Thymus (tissue), 14 donors: ENCODE results near the gene ZNF202. TPM values are rescaled to one million over a fixed set of nuclear protein-coding genes. Genes with fewer than 3 reads are reported as not detected.

Source experiments
- DNase-seq, 9 donors: peaks; one replicate each; pipeline ENCODE4 v3.0.0-alpha.2; 2013; ENCODE audit warnings: low spot score in 9 of 9, low read depth in 6 of 9, missing footprints in 1 of 9
- H3K27ac ChIP-seq, 2 donors: one replicate each; pipeline ENCODE4 v1.5.1; 2013; ENCODE audit warnings: control low read depth in 1 of 2, low read depth in 1 of 2, low read length in 1 of 2, mild to moderate bottlenecking in 1 of 2, moderate library complexity in 1 of 2
- H3K27me3 ChIP-seq, 2 donors: one replicate each; pipeline ENCODE4 v1.5.1; 2013; ENCODE audit warnings: low read length in 1 of 2; ENCODE audit not compliant: control insufficient read depth in 2 of 2, insufficient read depth in 1 of 2
- H3K36me3 ChIP-seq, 2 donors: one replicate each; pipeline ENCODE4 v1.5.1; 2013; ENCODE audit warnings: low read length in 1 of 2, mild to moderate bottlenecking in 1 of 2, moderate library complexity in 1 of 2; ENCODE audit not compliant: control insufficient read depth in 2 of 2, insufficient read depth in 2 of 2
- H3K4me1 ChIP-seq, 2 donors: one replicate each; pipeline ENCODE4 v1.5.1; 2013; ENCODE audit warnings: low read length in 2 of 2; ENCODE audit not compliant: control insufficient read depth in 2 of 2, insufficient read depth in 2 of 2
- H3K4me3 ChIP-seq, 2 donors: one replicate each; pipeline ENCODE4 v1.5.1; 2013; ENCODE audit warnings: low read length in 2 of 2, control low read depth in 1 of 2, mild to moderate bottlenecking in 1 of 2
- H3K9me3 ChIP-seq, 2 donors: one replicate each; pipeline ENCODE4 v1.5.1; 2013; ENCODE audit warnings: low read length in 1 of 2, mild to moderate bottlenecking in 1 of 2; ENCODE audit not compliant: control insufficient read depth in 2 of 2, insufficient read depth in 1 of 2
- WGBS: extraction: QIAGEN DNeasy Blood & Tissue Kit; methylation state at CpG from one replicate; pipeline ENCODE4 v1.1.7; 2013; 5-methylcytosine and 5-hydroxymethylcytosine counted together
- long read RNA-seq, 10 donors: transcript quantifications; one replicate each; lab custom pipeline, GENCODE V29; 2026
- polyA plus RNA-seq: library from polyadenylated mRNA; stranded (reverse); fragments of 200-250 nt; gene quantifications from one replicate; pipeline ENCODE4 v1.2.3, GENCODE V29; 2013
- total RNA-seq: library from RNA; stranded (reverse); fragments of 120-200 nt; gene quantifications from one replicate; pipeline ENCODE4 v1.2.4, GENCODE V29; 2013
- donor health status: healthy.

The ZNF202 gene
- 5.7 TPM for total RNA-seq
- 10.7 TPM for polyA plus RNA-seq
- long read RNA-seq, donor 1 = 0 reads
- long read RNA-seq, donor 2 = 0 reads
- long read RNA-seq, donor 3 = 0 reads
- long read RNA-seq, donor 4 = 0 reads
- long read RNA-seq, donor 5 = 0 reads
- long read RNA-seq, donor 6 = 0 reads
- long read RNA-seq, donor 7 = 0 reads
- long read RNA-seq, donor 8 = 0 reads
- long read RNA-seq, donor 9 = 0 reads
- long read RNA-seq, donor 10 = 0 reads

DNA sequence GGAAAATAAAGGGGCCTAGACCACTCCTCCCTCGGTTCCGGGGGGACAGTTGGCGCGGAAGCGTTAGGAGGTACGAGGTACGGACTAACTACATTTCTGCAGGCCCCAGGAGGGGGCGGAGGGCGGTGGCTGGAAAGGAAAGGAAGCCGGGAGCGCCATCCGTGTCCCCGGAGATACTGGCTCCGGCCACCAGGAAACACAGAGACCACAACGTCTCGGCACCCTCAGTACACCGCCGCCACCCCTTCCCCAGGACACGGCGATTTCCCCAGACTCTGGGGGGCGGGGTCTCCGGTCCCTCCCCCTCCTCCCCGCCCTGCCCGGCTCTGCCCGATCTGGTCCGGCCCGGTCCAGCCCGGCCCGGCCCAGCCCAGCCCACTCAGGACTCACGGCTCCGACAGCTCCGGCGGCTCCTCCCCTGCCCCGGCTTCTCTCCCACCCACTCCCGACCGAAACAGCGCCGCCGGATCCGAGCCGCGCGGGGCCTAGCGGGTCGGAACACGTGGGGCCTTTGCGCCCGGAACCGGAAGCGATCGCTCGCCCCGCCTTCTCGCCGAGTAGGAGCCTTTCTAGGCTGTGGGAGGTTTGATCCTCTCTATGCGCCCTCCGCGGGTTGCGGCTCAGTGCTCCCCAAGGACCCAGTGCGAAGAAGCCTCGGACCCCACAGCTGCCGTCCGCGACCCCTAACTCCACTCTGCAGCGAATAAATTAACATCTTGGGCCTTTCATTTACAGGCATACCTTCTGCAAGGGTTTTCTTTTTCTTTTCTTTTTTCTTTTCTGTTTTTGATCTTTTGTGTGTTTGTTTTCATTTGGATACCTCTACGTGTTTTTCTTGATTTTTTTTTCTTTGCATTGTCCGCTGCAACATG, at the start of gene ZNF202:
Gene ZNF202 (minus strand): TSS at position 502 of the 872 bp plus-strand sequence. CDS start 10,772 bp downstream, outside the sequence.
- Histone ChIP-seq H3K36me3 (peaks cover 0 to 11% of the 10 kb centered on the region in 2 donors), H3K9me3 (no peaks in the 10 kb centered on the region), H3K27ac (peak within 1 kb of the TSS; percentile 56 to 79), H3K27me3 (no peaks in the 10 kb centered on the region), H3K4me3 (peak within 1 kb of the TSS; percentile 76 to 82), H3K4me1 (peaks cover 9 to 12% of the 10 kb centered on the region in 2 donors)
- DNase-seq = peak; percentile 76 to 94 (median 87)
- under 1% methylated on average over 67 of the region's 67 CpGs for WGBS

GRCh38 chr11:123783536-123783935, 42.1 kb upstream of the ZNF202 start:
- no peaks in the 10 kb centered on the region for H3K9me3 ChIP-seq
- no peak overlapping the region for H3K4me3 ChIP-seq
- H3K4me1 ChIP-seq = no peaks in the 10 kb centered on the region
- H3K27ac ChIP-seq = no peak overlapping the region
- 89% methylated on average over 1 of the region's 1 CpG for WGBS
- no peak for DNase-seq
- H3K36me3 ChIP-seq = no peaks in the 10 kb centered on the region
- no peaks in the 10 kb centered on the region for H3K27me3 ChIP-seq

DNA sequence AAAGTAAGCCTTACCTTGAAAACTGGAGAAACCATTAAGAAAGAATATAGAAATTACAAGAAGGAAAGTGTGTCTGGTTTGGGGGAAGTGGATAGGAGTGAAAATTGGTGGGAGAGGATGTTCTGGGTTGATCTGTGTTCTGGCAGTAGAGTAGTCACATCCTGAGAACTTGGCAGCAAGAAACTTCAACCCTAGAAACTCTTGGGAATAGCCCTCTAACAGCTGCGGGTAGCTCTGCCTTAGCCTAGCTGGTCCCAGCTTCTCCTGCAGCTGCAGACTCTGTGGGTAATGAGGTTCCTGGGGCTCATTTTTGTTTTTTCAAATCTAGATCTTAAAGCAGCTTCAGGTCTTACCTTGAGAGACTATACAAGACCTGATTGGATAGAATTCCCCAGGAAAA, 37.1 kb upstream of the ZNF202 start:
- 97% methylated on average over 1 of the region's 1 CpG for WGBS
- no peaks in the 10 kb centered on the region for H3K27me3 ChIP-seq
- DNase-seq = no peak
- H3K9me3 ChIP-seq = no peaks in the 10 kb centered on the region
- H3K4me3 ChIP-seq = no peak overlapping the region
- no peaks in the 10 kb centered on the region for H3K36me3 ChIP-seq
- no peak overlapping the region for H3K27ac ChIP-seq
- H3K4me1 ChIP-seq = no peaks in the 10 kb centered on the region

- Histone ChIP-seq H3K9me3 (no peaks in the 10 kb centered on the region), H3K36me3 (no peaks in the 10 kb centered on the region), H3K4me1 (no peaks in the 10 kb centered on the region), H3K27ac (no peak overlapping the region), H3K27me3 (peaks cover 0 to 2% of the 10 kb centered on the region in 2 donors), H3K4me3 (no peak overlapping the region)
- 79% methylated on average over 4 of the region's 4 CpGs for WGBS
- no peak for DNase-seq
These were observed 34.5 kb upstream of the ZNF202 start for GRCh38 chr11:123775715-123776549.

DNA sequence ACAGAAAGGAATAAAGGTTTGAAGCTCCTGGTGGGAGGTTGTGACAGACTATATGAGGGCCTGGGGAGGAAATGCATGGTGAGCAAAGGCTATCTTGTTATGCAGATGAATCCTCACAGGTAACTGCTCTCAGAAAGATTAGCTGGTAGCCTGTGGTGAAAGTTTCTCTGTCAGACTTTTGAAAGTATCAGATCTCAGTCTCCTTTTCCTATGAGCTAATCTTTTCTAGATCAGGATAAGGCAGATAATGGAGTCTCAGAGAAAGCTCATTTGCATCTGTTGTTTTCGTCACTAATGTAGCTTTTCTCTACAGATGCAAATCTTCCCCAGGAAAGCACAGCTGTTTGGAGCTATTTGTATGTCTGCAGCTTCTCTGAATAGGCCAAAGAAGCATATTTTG, 33.8 kb upstream of the ZNF202 start:
- WGBS = 91% methylated on average over 1 of the region's 1 CpG
- Histone ChIP-seq H3K4me1 (no peaks in the 10 kb centered on the region), H3K36me3 (no peaks in the 10 kb centered on the region), H3K27me3 (peaks cover 0 to 2% of the 10 kb centered on the region in 2 donors), H3K4me3 (no peak overlapping the region), H3K9me3 (no peaks in the 10 kb centered on the region), H3K27ac (no peak overlapping the region)
- no peak for DNase-seq

DNA sequence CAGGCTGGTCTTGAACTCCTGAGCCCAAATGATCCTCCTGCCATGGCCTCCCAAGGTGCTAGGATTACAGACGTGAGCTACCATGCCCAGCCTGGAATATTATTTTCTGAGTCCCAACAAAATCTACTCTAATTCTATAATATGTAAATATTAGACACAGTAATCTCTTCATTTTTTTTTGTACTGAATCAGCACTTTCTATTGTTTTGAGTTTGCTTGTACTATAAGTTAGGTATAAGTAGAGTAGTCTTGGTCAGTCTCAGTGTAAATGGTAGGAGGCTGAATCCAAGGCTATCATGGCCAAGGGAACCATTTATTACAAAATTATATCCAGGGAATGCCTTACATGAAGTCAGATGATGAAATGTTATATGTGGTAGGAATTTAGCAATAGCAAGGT, 32.5 kb upstream of the ZNF202 start:
- no peak for DNase-seq
- no peak overlapping the region for H3K27ac ChIP-seq
- no peaks in the 10 kb centered on the region for H3K36me3 ChIP-seq
- H3K4me3 ChIP-seq = no peak overlapping the region
- H3K9me3 ChIP-seq = no peaks in the 10 kb centered on the region
- WGBS = 97% methylated on average over 1 of the region's 1 CpG
- peaks cover 0 to 2% of the 10 kb centered on the region in 2 donors for H3K27me3 ChIP-seq
- H3K4me1 ChIP-seq = no peaks in the 10 kb centered on the region

DNA sequence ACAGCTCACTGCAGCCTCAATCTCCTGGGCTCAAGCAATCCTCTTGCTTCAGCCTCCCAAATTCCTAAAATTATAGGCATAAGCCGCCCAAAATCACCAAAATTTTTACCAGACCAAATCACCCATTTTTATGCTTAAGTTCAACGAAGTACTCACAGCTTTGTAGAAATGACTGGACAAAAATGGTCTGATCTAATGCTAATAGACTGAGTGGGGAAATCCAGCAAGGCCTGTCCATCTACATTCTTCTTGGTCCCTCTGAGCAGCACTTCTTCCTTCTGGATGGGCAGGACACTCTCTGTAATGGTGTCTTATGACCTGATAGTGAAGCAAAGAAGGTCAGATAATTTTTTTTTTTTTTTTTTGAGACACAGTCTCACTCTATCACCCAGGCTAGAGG, 31.6 kb upstream of the ZNF202 start:
- DNase-seq = no peak
- Histone ChIP-seq H3K27me3 (peaks cover 0 to 2% of the 10 kb centered on the region in 2 donors), H3K36me3 (no peaks in the 10 kb centered on the region), H3K27ac (no peak overlapping the region), H3K4me3 (no peak overlapping the region), H3K4me1 (no peaks in the 10 kb centered on the region), H3K9me3 (no peaks in the 10 kb centered on the region)
- 83% methylated on average over 2 of the region's 2 CpGs for WGBS

- Histone ChIP-seq H3K27me3 (peaks cover 0 to 2% of the 10 kb centered on the region in 2 donors), H3K27ac (no peak overlapping the region), H3K4me3 (no peak overlapping the region), H3K36me3 (no peaks in the 10 kb centered on the region), H3K4me1 (no peaks in the 10 kb centered on the region), H3K9me3 (no peaks in the 10 kb centered on the region)
- no peak for DNase-seq
- WGBS = 97% methylated on average over 3 of the region's 3 CpGs
These were observed 30.2 kb upstream of the ZNF202 start for GRCh38 chr11:123771664-123772063.

GRCh38 chr11:123770712-123771111, 29.3 kb upstream of the ZNF202 start:
- H3K27me3 ChIP-seq = peaks cover 0 to 2% of the 10 kb centered on the region in 2 donors
- H3K4me3 ChIP-seq = no peak overlapping the region
- no peaks in the 10 kb centered on the region for H3K9me3 ChIP-seq
- H3K27ac ChIP-seq = no peak overlapping the region
- no peaks in the 10 kb centered on the region for H3K4me1 ChIP-seq
- no peaks in the 10 kb centered on the region for H3K36me3 ChIP-seq
- DNase-seq = no peak
